Muscle of arm (tissue), 12 donors: ENCODE data around the gene FMN1. TPM values are rescaled to one million over a fixed set of nuclear protein-coding genes. Genes with fewer than 3 reads are reported as not detected.

Experiments
- DNase-seq: peaks from one replicate; pipeline ENCODE4 v3.0.0-alpha.2; 2013
- polyA plus RNA-seq, 12 donors: library from polyadenylated mRNA; unstranded; fragments of 120-200 nt; gene quantifications; one replicate each; pipeline ENCODE4 v1.2.1, GENCODE V29; 2013; ENCODE audit not compliant: insufficient read length in 12 of 12

Gene FMN1
- polyA plus RNA-seq, 12 donors, result 1.2 to 4.2 (median 2.2) TPM; not detected in 1

DNA sequence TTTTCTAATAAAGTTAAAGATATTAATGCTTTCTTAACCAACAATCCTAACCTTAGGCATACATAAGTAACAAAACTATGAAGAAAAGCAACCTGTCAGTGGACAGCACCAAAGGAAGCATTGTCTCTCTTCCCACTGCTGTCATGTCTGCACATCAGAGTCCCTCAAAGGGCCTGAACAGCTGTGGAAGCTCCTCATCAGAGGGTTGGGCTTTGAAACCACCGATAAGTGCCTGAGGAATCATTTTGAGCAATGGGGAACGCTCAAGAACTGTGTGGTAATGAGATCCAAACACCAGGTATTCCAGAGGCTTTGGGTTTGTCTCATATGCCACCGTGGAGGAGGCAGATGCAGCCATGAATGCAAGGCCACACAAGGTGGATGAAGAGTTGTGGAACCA, 182.5 kb downstream of the FMN1 start:
- no peak for DNase-seq

DNA sequence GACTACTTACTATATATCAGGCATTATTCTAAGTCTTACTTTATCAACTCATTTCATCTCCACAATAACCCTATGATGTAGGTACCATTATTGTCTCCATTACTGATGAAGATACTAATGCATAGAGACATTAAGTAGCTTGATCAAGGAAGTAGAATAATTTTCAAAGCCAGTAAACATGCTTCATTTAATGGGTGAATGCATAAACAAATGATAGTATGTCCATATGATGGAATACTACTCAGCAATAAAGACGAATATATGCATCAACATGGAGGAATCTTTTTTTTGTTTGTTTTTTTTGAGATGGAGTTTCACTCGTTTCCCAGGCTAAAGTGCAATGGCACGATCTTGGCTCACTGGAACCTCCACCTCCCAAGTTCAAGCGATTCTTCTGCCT, 184.9 kb downstream of the FMN1 start:
- DNase-seq, result no peak

DNA sequence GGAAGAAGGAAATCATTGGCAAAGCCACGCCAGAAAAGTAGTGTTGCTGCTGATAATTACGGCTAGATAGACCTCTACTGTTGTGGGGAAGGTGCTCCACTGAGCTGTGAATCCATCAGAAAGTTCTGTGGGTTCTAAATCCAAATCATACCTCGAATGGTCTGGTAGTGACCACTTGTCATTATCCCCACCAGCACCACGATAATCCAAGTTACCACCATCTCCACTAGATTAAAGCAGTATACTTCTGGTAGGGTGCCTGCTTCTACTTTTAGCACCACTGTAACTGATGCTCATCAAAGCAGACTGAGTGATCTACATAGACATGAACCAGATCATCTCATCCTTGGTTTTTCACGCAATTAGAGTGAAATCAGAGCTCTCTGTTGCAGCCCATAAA, 185.5 kb downstream of the FMN1 start:
- no peak for DNase-seq

- DNase-seq, result peak; percentile 66
Observed at GRCh38 chr15:33008284-33008995, 186.1 kb downstream of the FMN1 start.

- no peak for DNase-seq
Observed at GRCh38 chr15:33007303-33007855, 187.1 kb downstream of the FMN1 start.

DNA sequence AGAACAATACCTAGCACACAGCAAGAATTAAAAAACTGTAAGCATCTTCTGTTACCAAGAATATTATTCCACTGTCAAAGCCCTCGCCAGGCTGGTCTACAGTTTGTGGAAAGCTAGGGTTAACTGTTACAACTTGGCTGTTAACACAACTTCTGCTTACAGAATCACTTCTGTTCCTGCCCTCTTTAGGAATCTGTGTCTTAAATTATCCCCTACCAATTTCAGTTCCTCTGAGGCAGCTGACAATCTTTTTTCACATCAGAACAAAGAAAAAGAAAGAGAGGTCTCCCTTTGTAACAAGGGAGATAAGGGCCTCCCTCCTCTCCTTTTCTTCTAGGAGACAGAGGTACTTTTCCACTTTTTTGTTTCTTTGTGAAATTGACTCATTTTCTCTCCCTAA, 188.9 kb downstream of the FMN1 start:
- DNase-seq, result no peak

GRCh38 chr15:33001926-33002325, 192.6 kb downstream of the FMN1 start:
- no peak for DNase-seq

- peak; percentile 80 for DNase-seq
Observed at GRCh38 chr15:32998979-32999672, 195.4 kb downstream of the FMN1 start.

DNA sequence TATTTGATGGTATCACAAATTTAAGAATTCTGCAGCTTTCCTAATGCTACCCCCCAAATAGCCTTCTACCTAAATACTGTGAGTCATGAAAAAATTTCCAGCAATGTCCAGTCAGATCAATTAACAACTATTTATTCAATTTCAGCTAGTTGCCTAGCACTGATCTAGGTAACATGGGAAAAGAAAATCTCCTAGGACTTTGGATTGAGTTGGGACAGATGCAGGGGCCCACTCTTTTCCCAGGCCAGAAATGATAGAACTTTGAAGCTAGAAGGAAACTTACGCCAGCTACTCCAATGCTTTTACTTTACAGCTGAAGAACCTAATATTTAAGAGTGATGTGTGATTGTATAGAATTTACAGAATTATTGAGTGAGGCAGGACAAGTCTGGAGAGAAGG, 196.3 kb downstream of the FMN1 start:
- DNase-seq, result no peak

DNA sequence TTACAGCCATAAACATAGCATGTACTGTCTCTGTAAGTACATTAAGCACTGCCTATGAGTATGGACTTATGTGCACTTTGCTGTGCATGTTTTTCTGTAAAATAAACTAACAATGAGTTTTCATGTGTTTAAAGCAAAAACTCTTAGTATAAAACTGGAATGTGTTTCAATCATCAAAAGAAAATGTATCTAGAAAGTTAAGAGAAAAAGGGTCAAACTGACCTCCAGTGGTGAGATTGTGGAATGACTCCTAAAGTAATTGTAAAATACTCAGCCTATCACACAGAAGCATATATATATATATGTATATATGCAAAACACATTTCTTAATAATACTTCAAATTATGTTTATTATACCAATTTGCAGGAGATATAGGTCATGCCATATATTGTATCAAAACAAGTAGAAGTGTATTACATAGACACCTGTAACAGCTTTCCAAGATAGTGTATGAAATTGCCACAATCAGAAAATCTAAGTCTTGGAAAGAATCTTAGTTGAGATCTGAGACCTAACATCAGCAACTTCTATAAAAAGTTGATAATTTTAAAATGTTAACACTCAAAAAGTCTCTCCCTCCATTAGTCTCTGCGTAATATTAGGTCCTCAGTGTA, 199.6 kb downstream of the FMN1 start:
- DNase-seq, result peak; percentile 48

DNA sequence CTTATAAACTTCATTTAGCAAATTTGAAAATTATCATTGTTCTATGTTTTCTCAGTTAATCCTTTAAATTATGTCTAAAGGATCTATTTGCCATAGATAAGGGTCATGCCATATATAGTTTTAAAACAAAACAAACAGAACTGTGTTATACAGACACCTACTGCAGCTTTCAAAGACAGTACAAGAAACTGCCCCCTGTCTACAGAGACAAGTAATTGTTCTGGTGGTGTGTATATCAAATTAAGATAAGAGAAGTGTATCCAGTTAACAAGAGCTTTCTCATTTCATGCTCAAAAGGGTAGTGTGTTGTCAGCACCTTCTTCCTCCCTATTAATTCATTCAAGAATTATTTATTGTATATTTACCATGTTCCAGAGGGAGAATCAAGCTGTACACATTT, 201.2 kb downstream of the FMN1 start:
- DNase-seq, result no peak

GRCh38 chr15:32991619-32992111, 202.8 kb downstream of the FMN1 start:
- DNase-seq, result no peak

GRCh38 chr15:32990071-32990470, 204.4 kb downstream of the FMN1 start:
- DNase-seq, result no peak

DNA sequence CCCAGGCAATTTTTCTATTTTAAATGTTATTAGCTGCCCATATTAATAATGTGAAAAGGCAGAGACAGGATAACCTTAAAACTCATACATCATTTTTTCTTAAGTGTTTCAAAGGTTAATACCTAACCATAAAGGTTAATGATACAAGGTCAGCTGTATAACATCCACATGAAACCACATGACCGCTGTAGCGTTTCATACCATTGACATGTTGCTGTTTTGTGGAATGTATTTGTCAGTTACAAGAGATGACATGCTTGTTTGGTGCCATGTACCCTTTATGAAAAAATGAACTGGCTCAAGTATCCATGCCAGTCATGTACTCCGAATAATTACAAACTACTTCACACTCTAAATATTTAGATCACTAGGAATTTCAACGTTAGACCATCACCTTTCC, 207.4 kb downstream of the FMN1 start:
- no peak for DNase-seq

DNA sequence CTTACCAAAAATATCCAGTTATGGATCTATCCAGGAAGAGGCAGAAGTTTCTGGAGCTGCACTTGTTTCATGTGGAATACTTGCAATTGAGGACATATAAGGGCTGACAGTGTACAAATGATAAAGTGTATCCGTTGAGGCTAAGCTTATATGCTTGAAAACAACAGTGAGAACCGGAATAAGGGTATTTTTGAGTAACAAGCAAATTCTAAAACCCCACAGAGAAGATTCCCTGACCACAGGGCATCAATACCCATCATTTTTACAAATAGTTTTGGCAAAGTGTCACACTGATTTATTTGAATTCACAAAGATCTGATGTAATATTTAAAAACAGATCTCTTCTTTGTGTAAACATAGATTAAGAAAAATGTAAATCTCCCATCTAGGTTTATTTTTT, 208.4 kb downstream of the FMN1 start:
- DNase-seq, result no peak

GRCh38 chr15:32983679-32984078, 210.8 kb downstream of the FMN1 start:
- no peak for DNase-seq

DNA sequence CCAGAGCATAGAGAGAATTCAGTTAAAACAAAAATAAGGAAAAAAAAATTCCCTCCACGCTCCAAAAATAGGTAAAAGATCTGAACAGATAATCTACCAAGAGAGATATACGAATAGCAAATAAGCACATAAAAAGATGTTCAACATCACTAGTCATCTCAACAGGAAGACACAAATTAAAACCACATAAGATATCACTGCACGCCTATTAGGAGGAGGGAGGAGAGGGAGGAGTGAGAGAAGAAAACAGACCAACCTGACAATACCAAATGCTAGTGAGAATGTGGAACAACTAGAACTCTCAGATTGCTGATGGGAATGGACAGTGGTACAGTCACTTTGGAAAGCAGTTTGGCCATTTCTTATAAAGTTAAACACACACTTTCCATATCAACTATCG, 212.5 kb downstream of the FMN1 start:
- no peak for DNase-seq

DNA sequence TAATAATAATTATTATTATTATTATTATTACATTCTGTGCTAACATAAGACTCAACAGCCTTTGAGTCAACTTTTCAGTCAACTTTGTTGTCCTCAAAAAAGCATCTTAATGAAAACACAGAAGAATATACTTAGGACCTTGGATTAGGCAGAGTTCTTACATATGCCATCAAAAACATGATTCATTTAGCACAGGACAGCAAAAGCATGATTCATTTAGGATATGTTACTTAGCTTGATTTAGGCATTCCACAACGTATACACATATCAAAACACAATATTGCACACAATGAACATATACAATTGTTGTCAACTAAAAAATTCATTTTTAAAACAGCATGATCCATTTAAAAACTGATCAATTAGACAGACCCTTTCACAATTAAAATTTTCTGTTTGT, 213.0 kb downstream of the FMN1 start:
- no peak for DNase-seq

GRCh38 chr15:32979710-32980109, 214.8 kb downstream of the FMN1 start:
- DNase-seq, result no peak

DNA sequence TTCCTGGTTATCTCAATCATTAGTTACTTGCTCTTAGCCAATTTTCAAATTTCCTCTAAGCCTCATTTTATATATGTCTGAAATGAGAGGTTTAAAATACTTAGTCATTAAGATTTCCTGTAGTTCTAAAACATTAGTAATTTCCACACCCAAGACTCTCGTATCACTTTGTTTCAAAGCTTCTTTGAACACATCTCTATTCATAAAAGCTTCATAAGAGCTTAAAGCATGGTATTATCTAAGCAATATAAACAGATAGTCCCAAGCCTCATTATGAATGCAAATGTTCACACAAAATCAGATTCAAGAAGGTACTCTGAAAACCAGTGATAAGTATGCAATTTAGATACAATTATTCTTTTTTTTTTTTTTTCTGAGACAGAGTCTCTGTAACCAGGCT, 217.0 kb downstream of the FMN1 start:
- DNase-seq, result no peak

- DNase-seq, result no peak
Observed at GRCh38 chr15:32974691-32975090, 219.8 kb downstream of the FMN1 start.

DNA sequence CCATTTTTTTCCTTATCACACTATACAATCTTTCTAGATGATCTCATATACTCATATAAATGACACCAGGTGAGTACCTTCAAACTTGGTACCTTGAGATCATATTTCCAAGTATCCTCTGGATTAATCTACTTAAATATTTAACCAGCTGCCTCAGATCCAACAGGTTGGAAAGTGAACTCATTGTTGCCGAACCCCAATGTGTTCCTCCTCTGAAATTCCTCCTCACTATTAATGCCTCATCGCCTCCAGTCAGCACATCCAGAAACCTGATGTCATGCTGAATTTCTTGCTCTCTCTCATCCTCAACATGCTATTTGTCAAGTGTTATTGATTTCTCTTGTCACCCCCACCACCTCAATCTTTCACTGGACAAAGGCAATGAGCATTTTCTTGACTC, 221.8 kb downstream of the FMN1 start:
- no peak for DNase-seq

DNA sequence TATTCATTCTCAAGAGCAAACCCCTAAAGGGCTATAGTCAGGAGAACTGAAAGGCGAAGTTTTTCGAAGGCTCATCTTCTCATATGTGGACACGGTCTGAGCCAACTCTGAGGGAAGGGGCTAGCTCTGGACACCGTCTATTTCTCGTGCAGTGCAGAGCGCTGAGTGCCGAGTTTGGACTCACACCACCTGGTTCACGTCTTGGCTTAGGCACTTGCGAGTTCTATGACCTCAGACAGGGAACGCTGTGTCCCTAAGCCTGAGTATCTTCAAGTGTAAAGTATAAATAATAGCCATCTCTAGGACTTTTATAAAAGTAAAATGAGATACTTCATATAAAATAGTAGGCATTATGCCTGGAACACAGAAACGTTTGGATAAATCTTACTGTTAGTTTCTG, 223.7 kb downstream of the FMN1 start:
- no peak for DNase-seq
